GM19438 (cell line): ENCODE results near the gene NOD2.
A peak's percentile ranks its signal among the peaks of the same experiment; 100 is the strongest.

ENCODE experiments used
- ATAC-seq: cut with Tn5 transposase; IDR thresholded peaks from one replicate; pipeline ENCODE4 v1.9.1; 2021; ENCODE audit warnings: low read depth; ENCODE audit not compliant: unreplicated experiment

Gene NOD2

GRCh38 chr16:50692999-50693781 lies at the start of gene NOD2:
TSS of gene NOD2 (plus strand) at chr16:50693606. CDS start at chr16:50699496, 5,890 bp downstream.
- no peak for ATAC-seq

GRCh38 chr16:50644245-50644644 lies 49.2 kb upstream of the NOD2 start:
- no peak for ATAC-seq

- no peak for ATAC-seq
These were observed 48.7 kb upstream of the NOD2 start for GRCh38 chr16:50644729-50645128.

GRCh38 chr16:50645563-50646220 lies 47.7 kb upstream of the NOD2 start:
- ATAC-seq, result no peak

- no peak for ATAC-seq
These were observed 47.1 kb upstream of the NOD2 start for GRCh38 chr16:50646345-50646744.

GRCh38 chr16:50651835-50652438 lies 41.5 kb upstream of the NOD2 start:
- no peak for ATAC-seq

- ATAC-seq, result no peak
These were observed 40.5 kb upstream of the NOD2 start for GRCh38 chr16:50652836-50653425.

- no peak for ATAC-seq
These were observed 39.5 kb upstream of the NOD2 start for GRCh38 chr16:50653633-50654519.

GRCh38 chr16:50655558-50656055 lies 37.8 kb upstream of the NOD2 start:
- no peak for ATAC-seq

GRCh38 chr16:50657241-50657640 lies 36.2 kb upstream of the NOD2 start:
- ATAC-seq, result no peak

- ATAC-seq, result no peak
These were observed 33.6 kb upstream of the NOD2 start for GRCh38 chr16:50659806-50660205.

GRCh38 chr16:50662306-50662940 lies 31.0 kb upstream of the NOD2 start:
- no peak for ATAC-seq

- no peak for ATAC-seq
These were observed 29.1 kb upstream of the NOD2 start for GRCh38 chr16:50664270-50664669.

- ATAC-seq, result no peak
These were observed 28.1 kb upstream of the NOD2 start for GRCh38 chr16:50665128-50665878.

GRCh38 chr16:50666658-50667496 lies 26.5 kb upstream of the NOD2 start:
- peak; percentile 80 for ATAC-seq

- no peak for ATAC-seq
These were observed 25.7 kb upstream of the NOD2 start for GRCh38 chr16:50667497-50668367.

- ATAC-seq, result no peak
These were observed 24.9 kb upstream of the NOD2 start for GRCh38 chr16:50668368-50669008.
